NCI-H82 treated with DMSO at 0.1 percent for 48 hours (cell line): Measurements from ENCODE around the gene BCL2L12.
"Not testable (repeated sequence)": the region's sequence is repeated elsewhere in the genome, so short reads cannot be mapped to it uniquely, and the experiment has no call there.

Experiments used
- DNase-seq: peaks from one replicate; lab custom pipeline; 2025; ENCODE audit not compliant: unreplicated experiment; lab: John Stamatoyannopoulos, UW

The BCL2L12 gene

DNA sequence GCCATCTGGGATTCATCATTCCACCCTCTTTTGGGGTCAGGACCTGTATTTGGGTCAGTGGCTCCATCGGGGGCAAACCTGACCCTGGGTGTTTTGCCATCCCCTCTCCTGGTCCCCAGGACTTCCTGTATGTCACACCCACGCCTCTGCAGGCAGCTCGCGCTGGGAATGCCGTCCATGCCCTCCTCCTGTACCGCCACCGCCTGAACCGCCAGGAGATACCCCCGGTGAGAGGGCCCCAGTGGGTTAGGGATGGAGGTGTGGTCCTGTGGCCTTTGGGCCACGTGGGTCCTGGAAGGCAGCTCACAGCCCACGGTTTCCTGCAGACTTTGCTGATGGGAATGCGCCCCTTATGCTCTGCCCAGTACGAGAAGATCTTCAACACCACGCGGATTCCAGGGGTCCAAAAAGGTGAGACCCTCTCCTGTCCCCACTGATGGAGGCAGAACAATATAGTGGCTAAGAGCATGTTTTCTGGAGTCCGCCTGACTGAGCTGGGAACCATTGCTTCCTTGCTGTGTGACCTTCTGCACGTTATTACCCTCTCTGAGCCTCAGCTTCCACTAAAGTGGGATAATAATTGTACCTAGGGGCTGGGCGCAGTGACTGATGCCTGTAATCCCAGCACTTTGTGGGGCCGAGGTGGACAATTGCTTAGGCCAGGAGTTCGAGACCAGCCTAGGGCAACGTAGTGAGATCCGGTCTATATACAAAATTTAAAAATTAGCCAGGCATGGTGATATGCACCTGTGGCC, 39.3 kb downstream of the BCL2L12 start:
- DNase-seq: no peak

DNA sequence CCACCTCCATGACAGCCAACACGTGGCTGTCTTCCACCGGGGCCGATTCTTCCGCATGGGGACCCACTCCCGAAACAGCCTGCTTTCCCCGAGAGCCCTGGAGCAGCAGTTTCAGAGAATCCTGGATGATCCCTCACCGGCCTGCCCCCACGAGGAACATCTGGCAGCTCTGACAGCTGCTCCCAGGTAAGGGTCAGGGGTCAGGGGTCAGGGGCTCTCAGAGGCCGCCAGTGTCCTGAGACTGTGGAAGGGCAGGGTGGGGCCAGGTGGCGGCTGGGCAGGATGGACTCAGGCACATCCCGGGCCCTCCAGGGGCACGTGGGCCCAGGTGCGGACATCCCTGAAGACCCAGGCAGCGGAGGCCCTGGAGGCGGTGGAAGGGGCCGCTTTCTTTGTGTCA, 40.2 kb downstream of the BCL2L12 start:
- no peak for DNase-seq

- DNase-seq: no peak
Measured at GRCh38 chr19:49710372-49710951, 44.7 kb downstream of the BCL2L12 start.

DNA sequence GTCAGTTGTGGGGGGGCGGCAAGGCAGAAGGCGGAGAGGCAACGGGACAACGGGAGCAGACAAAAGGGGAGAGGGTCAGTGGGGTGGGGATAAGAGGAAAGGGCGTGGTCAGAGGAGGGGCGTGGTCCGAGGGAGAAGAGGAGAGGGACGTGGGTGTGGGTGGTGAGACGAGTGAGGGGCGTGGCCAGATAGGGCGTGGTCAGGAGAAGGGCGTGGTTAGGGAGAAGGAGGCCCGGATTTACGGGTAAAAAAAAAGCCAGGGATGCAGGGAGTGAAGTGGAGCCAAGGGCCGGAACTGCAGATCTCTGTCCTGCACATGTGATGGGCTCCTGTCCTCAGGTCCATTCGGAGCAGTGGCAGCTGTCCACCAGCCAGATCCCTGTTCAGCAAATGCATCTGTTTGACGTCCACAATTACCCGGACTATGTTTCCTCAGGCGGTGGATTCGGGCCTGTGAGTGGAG, 46.7 kb downstream of the BCL2L12 start:
- peak; percentile 88 for DNase-seq

DNA sequence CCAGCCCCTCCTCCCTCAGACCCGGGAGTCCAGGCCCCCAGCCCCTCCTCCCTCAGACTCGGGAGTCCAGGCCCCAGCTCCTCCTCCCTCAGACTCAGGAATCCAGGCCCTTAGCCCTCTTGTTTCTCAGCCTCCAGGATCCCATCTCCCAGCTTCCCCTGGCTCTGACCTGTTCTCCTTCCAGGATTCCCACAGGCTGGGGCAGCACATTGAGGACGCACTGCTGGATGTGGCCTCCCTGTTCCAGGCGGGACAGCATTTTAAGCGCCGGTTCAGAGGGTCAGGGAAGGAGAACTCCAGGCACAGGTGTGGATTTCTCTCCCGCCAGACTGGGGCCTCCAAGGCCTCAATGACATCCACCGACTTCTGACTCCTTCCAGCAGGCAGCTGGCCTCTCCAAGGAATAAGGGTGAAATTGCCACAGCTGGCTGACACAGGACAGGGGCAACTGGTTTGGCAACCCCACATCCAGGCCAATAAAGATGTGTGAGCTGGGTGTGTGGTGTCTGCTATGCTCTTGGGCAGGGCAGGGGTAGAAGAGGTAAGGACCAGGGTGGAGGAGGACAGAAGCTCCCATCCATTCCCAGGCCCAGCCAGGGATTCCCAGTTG, 47.6 kb downstream of the BCL2L12 start:
- DNase-seq: no peak

- DNase-seq: no peak
Measured at GRCh38 chr19:49716154-49716553, 50.4 kb downstream of the BCL2L12 start.

DNA sequence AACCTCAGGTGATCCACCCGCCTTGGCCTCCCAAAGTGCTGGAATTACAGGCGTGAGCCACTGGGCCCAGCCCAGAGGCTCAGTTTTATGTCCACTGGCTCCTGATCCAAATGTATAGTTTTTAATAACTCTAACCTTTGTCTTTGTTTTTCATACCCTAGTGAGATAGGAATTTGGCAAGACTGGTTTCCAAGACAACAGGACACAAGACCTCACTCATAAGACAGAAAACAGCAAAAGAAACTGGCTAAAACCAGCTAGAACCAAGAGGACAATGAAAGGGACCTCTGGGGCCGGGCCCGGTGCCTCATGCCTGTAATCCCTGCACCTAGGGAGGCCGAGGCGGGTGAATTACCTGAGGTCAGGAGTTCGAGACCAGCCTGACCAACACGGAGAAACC, 52.8 kb downstream of the BCL2L12 start:
- DNase-seq: no peak

DNA sequence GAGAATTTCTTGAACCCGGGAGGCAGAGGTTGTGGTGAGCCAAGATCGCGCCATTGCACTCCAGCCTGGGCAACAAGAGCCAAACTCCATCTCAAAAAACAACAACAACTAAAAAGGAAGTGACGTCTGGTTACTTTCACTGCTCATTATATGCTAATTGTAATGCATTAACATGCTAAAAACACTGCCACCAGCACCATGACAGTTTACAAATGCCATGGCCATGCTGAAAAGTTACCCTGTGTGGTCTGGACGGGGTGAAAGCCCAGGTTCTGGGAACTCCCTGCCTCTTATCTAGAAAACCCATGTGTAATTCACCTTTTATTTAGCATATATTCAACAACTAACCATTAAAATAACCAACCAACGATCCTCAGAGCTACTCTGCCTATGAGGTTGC, 53.3 kb downstream of the BCL2L12 start:
- DNase-seq: no peak

GRCh38 chr19:49719420-49719819, 53.7 kb downstream of the BCL2L12 start:
- DNase-seq: not testable (repeated sequence)
